ENCODE data around the gene ILK.

DNA sequence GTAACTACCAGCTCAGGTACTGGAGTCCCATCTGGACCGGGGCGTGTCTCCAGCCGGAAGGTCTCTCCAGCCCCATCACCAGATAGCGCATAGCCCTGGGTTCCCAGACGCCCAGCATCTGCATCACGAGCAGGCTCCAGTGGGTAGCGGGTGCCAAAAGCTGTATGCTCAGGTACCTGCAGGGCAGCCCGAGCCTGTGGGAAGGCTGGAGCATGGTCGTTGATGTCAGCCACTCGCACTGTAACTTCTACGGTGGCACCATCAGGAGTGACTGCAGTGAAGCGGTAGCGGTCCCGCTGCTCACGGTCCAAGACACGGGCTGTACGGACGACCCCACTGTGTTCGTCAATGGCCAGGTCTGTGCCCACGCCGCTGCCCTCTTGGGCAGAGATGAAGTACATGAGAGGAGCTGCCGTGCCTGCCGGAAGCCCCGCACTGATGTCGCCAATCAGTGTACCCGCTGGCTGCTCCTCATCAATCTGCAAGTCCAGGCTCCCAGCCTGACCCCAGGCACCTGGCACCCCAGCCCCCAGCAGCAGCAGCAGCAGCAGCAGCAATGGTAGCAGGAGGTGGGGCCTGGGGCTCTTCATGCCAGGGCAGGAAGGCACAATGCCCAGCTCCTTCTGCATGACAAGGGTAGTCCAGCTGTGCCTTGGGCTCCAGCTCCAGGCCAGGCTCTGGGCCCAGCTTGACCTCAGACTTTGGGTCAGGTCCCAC, 37.6 kb downstream of the ILK start:
- TF ChIP-seq, protein P1, sequence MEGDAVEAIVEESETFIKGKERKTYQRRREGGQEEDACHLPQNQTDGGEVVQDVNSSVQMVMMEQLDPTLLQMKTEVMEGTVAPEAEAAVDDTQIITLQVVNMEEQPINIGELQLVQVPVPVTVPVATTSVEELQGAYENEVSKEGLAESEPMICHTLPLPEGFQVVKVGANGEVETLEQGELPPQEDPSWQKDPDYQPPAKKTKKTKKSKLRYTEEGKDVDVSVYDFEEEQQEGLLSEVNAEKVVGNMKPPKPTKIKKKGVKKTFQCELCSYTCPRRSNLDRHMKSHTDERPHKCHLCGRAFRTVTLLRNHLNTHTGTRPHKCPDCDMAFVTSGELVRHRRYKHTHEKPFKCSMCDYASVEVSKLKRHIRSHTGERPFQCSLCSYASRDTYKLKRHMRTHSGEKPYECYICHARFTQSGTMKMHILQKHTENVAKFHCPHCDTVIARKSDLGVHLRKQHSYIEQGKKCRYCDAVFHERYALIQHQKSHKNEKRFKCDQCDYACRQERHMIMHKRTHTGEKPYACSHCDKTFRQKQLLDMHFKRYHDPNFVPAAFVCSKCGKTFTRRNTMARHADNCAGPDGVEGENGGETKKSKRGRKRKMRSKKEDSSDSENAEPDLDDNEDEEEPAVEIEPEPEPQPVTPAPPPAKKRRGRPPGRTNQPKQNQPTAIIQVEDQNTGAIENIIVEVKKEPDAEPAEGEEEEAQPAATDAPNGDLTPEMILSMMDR (IDR thresholded peaks at IDR 0.05 in 8 of 11, conservative IDR thresholded peaks at IDR 0.05 in 3 of 11), result no peak
- TF ChIP-seq POLR2A (IDR thresholded peaks at IDR 0.05), result no peak
